GM19324 (cell line): ENCODE measurements around the gene UBR4.

Experiments
- ATAC-seq: cut with Tn5 transposase; IDR thresholded peaks from one replicate; pipeline ENCODE4 v1.9.1; 2021; ENCODE audit warnings: mild to moderate bottlenecking, moderate library complexity; ENCODE audit not compliant: unreplicated experiment, low FRiP score

The UBR4 gene

DNA sequence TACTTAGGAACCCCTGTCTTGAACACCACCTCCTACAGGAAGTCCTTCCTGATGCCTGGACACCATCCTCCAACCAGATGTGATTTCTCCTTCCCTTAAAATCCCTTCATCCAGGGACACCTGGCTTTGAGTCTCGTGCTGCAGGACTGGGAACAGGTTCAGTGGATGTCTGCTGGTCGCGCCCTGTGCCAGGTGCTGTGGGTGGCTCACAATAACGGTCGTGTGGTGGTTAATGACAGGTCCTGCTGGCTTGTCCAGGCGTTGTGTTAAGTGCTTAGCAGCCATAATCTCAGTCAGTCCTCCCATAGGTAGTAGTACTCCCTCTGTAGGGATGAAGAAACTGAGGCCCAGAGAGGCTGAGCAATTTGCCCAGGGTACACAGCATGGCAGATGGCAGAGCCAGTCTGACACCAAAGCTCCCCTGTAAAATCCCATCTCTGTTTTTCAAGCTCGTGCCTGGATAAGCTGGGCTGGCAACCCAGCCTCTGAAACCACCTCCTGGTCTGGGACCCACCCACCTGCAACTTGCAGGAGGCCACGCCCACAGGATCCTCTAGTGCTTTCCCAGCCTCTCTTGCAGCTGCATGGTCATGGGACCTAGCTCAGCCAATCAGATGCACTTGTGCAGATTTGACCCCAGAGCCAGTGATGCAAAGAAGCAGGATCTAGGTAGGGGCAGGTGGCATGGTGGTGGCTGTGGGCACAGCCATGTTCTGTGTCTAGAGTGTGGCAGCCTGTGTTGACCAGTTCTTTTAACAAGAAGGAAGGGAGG is 147.6 kb downstream of the UBR4 start:
- ATAC-seq = no peak

DNA sequence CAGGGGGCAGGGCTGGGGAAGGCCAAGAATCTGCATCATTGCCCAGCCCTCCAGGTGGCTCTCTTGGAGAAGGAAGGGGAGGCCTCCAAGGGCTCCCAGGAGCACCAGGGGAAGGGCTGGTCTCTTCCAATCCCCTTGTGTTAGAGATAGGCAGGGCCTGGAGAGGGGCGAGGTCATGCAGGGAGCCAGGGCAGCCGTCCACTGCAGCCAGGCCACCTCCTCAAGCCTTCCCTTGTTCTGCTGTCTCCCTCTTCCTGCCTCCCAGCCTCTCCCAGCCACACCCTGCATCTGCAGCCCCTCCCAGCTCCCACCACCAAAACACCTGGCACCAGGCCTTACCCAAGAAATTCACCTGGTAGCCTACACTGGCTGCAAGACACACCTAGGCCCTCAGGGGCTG is 148.3 kb downstream of the UBR4 start:
- ATAC-seq = no peak

DNA sequence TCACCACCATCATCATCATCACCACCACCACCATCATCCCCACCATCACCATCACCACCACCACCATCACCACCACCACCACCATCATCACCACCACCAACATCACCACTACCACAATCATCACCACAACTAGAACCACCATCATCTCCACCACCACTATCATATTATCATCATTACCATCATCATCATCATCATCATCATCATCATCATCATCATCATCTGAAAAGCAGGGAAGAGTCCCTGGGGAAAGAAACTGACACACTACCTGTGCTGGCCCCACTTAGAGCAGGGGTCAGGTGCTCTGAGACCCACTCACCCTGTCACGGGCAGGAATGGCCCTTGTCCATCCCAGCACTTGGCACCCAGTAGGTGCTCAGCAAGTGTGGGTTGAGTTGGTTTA is 148.7 kb downstream of the UBR4 start:
- ATAC-seq = no peak

DNA sequence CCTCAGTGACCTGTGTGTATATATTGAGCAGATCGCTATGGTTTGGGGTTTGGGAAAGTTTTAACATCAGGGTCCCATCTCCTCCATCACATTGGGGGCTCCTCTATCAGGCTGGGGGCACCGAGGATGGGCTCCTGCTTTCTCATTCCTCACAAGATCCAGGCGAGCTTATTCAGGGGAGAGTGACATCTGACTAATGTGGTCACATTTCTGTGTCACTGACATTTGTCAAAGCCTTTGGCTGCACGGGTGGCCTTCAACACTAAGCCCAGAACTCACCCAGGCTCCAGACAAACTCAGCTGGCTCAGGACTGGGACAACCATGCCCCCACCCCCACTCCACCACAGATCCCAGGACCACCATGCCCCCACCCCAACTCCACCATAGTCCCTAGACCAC is 150.3 kb downstream of the UBR4 start:
- no peak for ATAC-seq

DNA sequence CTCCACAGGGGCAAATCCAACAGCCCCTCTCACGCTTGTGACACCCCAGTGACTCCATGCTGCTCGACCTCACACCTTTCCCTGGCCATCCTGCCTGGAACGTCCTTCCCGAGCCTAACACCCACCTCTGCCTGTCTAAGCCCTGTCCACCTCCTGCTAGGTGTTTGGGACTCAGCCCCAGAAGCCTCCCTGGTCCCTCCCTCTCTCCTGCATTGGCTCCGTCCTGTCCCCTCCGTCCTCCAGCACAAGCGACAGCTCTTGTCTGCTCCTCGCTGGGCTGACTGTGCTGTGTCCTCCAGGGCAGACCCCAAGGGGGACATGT is 151.6 kb downstream of the UBR4 start:
- no peak for ATAC-seq

DNA sequence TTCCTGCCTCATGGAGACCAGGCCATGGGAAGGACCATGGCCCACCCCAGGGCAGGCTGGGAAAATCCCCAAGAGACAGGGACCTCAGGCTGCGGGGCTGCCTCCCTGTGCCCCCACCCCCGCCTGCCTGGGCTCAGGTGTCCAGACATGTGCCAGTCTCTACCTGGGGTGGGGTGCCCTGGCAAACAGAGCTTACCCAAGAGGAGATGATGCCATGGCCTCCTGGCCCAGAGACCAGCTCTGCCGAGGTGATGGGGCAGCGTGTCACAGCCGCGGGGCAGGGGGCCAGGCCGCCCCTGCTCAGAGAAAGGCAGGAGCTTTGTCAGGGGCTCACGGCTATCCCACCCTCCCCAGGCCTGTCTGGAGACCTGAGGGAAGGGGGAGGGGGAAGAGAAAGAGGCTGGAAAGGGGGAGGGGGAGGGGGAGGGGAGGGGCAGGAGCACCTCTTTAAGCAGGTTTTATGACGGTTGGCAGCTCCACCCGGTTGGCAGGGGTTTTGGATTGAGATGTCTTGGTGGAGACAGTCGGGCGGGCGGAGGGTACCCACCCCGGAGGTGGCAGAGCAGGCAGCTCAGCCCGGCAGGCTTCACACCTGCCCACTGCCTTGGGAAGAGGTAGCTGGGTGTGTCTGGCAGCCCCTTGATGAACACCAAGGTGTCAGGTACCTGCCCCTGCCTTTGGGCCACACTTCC is 152.1 kb downstream of the UBR4 start:
- no peak for ATAC-seq

DNA sequence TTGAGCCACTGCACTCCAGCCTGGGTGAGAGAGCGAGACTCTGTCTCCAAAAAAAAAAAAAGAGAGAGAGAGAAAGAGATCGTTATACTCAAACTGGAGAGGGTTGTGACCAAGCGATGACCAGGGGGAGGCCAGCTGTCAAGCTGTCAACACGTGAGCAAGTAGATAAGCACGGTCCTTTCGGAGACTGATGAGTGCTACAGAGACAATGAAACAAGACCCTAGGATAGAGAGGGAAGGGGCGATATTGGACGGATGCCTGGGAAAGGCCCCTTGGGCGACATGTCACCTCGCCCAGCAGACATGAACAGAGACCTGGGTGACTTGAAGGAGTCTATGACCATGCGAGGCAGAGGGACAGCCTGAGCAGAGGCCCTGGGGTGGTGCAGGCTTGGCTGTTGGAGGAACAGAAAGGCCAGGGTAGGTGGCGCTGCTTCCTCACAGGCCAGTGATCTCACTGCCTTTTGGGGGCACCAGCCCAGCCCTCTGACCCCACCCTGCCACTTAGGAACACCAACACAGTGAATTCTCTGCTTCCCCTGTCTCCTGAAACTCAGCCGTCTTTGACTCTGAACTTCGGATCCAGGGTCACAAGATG is 152.8 kb downstream of the UBR4 start:
- ATAC-seq = no peak

DNA sequence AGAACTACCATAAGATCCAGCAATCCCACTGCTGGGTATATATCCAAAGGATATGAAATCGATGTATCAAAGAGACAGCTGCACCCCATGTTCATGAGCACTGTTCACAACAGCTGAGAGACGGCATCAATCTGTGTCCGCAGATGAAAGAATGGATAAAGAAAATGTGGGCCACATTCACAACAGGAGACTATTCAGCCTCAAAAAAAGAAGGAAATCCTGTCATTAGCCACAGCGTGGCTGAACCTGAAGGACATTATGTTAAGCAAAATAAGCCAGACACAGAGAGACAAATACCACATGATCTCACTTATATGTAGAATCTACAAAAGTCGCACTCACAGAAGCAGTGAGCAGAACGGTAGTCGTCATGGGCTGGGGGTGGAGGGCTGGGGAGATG is 154.4 kb downstream of the UBR4 start:
- ATAC-seq = no peak

DNA sequence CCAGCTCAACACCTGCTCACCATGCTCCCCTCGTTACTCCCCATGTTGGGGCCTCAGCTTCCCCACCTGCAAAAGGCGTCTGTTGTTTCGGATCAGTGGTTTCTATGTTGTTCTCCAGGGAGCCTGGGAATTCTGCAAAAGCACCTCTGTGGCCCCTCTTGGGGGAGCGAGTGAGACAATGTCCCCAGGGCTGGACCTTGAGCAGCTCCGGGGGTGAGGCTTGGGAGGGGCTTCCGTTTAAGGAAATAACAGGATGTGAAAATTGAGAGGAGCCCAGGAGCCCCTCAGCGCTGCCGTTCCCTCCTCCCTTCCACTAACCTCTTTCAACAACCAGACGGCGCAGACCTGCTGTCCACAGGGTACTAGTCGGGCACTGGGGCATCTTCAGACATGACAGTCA is 155.1 kb downstream of the UBR4 start:
- no peak for ATAC-seq

DNA sequence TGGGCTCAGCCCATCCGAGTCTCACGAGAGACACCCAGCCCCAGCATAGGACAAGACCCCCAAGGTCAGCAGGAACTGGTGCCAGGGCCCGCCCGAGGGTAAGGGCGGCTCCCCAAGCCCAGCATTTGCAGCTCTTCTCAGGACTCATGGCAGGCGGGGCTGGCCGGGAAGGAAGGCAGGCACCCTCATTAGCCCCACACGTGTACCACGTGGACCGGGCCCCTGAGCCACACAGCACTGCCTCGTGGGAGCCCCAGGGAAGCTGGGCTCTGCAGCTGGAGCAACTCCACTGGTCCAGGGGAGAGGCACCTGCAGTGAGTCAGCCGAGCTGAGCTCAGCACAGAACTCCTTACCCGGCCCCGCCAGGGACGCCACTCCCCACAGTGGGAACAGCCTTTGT is 155.8 kb downstream of the UBR4 start:
- no peak for ATAC-seq

DNA sequence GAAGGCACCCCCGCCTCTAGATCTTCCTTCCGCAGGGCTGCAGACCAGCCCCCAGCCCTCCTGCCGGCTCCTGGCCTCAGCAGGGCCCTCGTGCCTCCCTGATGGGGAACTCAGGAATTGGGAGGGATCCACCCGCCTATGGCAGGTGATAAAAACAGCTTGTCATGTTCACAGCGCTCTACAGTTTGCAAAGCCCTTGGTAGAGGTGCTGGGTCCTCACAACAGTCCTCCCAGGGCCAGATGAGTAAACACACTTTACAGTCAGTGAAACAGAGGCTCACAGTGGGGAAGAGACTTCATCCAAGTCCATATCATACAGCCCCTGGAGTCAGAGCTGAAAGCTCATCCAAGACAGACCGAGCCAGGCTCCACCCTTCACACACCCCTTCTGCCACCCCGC is 156.6 kb downstream of the UBR4 start:
- no peak for ATAC-seq

DNA sequence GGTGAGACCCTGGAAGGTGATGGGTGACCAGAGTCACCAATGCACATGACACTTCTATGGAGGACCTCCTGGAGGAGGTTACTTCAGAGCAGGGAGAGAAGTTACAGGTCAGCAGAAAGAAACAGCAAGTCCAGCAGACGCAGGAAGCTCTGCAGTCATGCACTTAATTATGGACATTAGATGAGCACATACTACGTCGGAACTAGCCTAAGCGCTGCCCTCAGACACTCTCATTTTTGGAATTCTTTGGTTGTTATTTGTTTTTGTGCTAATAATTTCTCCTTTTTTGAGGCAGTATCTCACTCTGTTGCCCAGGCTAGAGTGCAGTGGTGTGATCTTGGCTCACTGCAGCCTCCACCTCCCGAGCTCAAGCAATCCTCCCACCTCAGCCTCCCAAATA is 160.3 kb downstream of the UBR4 start:
- no peak for ATAC-seq

DNA sequence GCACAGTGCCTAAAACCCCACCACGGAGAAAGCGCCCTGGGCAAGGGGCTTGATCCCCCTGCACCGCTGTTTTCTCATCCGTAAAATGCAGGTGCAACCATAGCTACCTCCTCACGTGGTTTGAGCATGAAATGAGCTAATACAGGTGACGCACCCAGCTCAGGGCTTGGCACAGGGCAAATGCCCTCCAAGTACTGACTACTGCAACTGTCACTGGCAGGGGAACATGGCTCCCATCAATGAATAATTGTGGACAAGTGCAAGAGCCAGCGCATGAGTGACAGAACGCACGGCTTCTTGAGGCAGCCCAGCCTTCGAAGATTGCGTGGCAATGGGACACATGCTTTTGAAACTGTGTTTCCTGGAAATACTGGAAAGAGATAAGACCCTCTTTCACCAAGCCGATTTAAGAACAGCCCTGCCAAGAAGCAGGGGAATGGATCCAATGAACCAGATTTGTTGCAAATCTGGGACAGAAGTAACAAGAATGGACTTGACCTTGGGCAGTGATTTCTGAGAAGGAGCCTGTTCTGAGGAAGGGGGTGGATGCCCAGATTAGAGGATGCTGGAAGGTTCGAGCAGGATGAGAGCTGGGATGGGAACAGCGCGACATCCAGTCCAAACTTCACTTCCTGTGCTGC is 160.8 kb downstream of the UBR4 start:
- no peak for ATAC-seq

DNA sequence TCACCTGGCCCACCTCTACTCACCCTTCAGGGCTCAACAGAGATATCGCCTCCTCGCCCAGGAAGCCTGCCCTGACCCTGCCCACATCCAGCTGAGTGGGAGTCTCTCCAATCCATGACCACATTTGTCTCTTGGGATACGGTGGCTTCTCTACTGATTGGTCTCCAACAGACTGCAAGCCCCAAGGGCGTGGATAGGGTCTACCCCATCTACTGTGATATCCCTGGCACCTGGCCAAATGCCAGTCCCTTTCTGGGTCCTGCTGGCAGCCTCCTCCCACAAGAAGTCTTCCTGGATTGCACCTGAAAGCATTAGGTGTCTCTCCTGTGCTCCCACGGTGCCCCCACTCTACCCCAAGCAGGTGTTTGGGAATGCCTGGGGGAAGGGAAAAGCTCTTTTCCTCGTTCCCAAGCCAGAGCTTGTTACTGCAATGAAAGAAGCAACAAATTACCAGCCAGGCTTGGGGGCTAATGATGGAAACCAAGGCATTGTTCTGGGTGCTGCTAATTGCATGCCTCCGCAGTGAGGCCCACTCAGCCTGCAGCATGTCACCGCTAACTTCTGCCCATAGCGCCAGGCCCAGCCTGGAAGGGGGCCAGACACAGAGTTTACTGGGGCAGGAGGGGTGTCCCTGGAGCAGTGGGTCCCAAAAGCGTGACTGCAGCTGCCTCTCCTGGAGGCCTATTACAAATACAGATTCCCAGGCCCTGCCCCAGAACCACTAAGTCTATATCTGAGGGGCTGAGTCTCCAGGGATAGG is 162.9 kb downstream of the UBR4 start:
- ATAC-seq = no peak

DNA sequence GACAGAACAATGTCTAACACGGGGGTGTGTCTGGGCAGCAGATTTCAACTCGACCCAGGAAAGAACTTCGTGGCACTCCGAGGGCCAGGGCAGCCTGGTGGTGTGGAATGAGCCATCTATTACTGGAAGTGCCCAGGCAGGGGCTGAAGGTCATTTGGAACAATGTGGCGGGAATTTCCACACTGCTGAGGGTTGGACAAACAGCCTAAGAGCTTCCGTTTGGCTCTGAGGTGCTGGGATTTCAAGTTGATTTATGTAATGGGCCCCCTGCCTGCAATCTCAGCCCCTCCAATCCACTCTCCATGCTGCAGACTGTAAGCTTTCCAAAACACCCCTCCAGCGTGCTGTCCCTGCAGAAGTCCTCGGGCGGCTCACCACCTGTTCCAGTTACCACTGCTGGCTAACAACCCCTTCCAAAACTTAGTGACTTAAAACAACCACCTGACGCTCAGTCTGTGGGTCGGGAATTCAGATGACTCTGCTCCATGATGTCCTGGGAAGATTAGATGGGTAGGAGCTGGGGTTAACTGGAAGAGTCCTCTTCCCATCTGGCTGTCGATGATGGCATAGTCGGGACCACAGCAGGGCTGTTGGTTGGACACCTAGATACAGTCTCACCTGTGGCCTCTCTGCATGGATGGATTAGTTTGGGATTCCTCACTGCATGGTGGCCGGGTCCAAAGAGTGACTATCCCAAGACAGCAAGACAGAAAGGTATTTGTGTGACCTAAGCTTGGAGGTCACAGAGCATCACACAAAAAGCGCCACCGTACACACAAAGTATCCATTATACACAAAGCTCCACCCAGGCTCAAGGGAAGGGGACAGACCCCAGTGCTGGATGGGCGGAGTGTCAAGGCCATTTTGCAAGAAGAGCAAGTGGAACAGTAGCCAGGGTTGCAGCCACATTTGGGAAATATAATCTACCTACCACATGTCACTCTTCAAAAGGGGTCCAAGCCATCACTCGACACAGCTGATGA is 163.9 kb downstream of the UBR4 start:
- no peak for ATAC-seq

DNA sequence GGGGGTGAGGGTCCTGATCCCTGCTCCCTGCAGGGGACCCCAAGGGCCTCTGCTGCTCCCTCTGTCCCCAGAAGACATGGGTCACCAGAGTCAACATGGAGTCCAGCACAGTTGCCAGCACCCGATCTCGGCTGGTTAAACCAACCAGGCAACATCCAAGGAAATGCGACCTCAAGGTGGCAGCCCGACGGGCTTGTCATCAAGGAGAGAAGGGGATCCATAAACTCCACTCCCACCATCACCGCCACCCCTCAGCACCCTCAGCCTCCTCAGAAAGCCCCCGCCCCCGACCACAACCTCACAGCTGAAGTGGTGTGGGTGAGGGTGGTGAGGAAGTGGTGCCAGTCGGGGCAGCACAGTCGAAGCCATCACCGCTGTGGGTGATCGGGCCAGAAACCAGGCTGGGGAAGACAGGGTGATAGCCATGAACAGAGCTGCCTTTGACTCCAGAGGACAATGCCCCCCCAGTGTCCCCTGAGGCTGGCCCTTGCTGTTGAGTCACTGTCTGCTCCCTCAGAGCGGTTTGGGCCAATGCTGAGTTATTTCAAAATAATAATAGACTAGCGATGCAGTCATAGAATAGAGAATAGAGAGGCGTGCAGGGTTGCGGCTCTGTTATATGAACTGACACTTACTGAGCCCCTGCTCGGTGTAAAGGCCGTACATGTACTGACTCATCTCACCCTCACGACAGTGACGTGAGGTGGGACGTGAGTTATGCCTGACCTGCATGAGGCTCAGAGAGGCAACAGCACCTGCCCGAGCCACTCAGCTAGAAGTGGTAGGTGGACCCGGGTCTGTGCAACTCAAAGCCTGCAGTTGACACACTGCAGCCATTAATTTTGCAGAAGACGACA is 164.9 kb downstream of the UBR4 start:
- ATAC-seq = no peak

DNA sequence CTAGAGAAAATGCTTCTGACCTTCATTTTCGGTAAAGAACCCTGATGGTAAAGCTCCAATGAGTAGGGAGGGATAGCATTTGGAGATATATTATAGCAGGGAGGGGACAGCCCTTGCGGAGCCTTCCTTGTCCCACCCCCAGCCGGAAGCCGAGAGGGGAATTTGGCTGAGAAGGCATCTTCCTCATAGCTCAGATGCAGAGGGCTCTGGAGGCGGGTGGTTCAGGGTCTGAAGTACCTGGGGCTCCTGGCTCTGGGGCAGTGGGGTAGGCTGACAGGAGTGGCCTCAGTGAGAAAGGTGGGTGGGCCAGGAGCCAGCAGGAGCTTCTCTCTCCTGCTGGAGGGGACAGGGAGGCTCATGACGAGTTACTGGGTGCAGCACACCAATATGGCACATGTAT is 165.6 kb downstream of the UBR4 start:
- ATAC-seq = no peak

DNA sequence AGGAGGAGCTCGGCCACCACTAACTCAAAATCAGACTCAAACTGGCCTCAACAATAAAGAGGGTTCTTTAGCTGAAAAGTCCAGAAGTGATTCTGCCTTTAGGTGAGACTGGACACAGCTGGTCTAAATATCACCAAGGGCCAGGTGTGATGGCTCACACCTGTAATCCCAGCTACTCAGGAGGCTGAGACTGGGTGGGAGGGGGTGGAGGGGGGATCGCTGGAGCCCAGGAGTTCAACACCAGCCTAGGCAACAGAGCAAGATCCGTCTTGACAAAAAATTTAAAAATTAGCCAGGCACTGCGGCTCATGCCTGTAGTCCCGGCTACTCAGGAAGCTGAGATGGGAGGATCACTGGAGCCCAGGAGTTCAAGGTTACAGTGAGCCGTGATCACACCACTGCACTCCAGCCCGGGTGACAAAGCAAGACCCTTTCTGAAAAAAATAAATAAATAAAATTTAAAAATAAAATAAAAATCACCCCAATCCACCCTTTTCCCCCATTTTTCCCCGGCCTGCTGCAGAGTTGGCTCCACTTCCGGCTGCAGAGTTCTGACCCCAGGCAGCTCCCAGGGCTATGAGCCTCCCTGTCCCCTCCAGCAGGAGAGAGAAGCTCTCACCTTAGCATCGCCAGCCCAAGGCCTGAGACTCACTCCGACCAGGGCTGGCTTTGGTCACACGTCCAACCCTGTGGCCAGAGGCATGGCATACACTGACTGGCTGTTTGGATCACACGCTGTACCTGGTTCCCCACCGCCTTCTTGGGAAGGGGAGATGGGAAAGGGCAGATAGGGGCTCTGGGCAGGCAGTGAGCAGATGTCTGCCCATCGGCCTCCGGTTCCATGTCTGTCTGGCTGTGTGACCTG is 166.3 kb downstream of the UBR4 start:
- no peak for ATAC-seq
